Central memory CD4-positive, alpha-beta T cell (primary cell): ENCODE results near the gene MROH7.
"Not testable (repeated sequence)": the region's sequence is repeated elsewhere in the genome, so short reads cannot be mapped to it uniquely, and the experiment has no call there.

Experiments
- DNase-seq: peaks from one replicate; pipeline ENCODE4 v3.0.0; 2022

The MROH7 gene

DNA sequence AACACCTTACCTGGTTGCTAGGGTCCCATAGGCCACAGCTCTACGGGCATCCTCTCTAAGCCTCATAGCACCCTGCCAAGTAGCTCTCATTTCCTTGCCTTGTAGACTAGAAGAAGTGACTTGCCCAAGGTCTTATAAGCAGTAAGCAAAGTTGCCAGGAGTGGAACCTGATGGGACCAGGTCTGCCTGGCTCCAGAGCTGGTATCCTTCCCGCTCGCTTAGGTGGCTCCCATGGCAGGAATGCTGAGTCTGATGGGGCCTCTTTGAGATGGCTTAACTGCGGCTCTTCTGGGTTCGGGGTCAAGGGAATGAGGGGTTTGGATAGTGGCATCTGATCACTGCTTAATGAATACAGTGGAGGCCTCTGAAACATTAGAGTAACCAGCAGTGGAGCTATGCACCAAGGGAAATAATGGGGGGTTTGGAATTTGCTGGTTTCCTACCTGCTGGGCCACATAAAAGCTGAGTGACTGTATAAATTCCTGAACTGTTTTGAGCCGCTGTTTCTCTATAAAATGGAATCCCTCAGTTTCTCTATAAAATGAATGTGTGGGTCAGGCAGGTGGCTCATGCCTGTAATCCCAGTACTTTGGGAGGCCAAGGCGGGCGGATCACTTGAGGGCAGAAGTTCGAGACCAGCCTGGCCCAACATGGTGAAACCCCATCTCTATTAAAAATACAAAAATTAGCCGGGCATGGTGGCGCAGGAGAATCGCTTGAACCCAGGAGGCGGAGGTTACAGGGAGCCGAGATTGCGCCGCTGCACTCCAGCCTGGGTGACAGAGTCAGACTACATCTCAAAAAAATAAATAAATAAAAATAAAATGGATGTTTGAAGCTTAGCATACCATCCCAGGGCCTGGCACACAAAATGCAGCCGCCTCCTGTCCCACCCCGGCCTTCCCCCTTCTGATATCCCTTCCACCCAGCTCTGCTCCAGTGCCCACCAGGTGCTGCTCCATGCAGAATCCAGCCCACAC lies 30.7 kb upstream of the MROH7 start:
- DNase-seq: no peak

DNA sequence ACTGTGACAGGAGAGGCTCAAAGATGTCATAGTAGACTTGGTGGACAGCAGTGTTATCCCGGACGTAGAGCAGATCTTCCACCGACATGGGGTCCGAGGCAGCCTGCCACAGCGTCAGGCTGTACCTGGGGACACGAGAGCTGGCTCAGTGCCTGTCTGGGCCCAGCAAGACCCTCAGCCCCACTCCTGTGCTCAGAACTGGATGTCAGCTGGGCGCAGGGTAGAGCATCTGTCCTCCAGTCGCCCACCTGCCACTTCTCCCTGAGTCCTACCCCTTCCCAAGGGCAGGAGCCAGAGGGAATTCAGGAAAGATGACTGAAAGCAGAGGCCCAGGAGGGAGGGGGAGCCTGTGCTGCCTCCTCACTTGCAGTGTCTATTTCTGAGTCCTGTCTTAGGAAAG lies 30.0 kb upstream of the MROH7 start:
- no peak for DNase-seq

DNA sequence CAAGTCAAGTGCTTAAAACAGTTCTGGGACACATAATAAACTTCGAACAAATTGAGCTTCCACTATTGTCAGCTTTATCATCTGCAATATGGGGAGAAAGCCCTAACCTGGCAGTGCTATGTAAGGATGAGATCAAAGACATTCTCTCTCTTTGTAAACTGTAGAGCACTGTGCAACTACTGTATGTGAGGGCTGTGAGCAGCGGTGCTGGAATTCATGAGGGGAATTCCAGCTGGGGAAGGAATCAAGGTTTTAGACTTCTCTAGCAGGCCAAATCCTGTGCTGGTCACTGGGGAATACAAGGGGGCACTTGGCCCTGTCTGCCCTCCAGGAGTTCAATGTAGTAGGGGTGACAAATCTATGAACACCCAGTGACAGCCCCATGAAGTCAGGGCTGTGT lies 27.6 kb upstream of the MROH7 start:
- no peak for DNase-seq

DNA sequence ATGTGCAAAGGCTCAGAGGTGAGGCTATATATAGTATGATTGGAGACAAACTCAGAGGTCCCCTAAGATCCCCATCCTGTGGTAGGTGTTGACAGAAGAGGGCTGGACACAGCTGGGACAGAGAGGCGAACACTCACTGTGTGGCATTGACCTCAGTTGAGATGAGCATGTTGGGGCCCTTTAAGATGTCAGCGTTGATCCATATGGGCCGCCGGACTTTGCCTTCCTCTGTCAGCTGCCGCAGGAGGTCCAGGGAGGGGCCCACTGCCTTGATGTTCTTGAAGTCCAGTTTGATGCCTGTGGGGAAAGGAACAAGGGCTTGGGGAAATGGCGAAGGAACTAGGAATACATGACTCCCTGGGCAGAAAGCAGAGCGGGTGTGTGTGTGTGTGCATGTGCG lies 27.0 kb upstream of the MROH7 start:
- DNase-seq: no peak

DNA sequence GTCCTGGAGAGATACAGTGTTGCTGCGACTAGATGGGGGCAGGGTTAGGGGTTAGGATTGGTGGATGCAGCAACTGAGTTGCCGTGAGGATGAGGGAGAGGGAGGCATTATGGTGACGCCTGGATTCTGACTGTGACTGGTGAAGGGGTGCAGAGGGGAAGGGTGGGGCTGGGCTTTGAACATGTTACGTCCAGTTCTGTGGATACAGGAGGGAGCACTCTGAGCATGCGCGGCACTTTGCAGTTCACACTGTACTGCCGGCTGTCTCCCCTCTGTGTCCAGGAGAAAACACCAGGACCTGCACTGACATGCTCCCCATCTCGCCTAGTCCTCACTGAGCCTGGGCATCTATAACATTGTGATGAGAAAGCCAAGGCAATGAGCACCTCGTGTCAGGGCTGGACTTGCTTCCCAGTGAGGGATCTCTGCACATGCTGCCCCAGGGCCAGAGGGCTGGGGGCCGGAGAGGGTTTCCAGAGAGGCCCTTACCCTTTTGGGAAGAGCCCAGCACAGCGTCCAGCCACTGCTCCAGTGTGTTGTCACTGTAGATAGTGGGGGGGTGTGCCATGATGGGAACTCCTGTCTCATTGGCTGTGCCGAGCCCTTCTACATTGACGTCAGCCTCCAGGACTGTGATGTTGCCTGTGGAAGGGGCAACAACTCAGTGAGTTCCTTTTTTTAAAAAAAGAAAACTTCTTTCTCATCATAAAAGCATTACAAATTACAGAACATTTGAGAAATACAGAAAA lies 25.9 kb upstream of the MROH7 start:
- no peak for DNase-seq

DNA sequence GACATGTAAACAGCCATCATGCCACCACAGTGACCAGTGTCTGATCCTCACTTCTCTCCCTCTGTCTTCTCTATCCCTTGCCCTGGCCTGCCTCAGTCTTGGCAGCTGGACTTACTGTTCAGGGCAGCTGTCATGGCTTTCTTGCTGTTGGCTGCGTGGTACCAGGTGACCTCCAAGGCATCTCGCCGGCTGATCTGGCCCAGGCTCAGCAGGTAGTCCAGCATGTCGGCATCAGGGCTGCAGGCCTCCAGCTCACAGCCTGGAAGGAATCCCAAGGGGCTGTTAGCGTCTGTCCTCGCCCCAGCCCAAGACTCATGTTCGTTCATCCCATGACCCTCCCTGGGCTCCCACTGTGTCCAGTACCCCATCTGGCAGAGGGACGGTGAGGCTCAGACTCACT lies 21.8 kb upstream of the MROH7 start:
- DNase-seq: no peak

DNA sequence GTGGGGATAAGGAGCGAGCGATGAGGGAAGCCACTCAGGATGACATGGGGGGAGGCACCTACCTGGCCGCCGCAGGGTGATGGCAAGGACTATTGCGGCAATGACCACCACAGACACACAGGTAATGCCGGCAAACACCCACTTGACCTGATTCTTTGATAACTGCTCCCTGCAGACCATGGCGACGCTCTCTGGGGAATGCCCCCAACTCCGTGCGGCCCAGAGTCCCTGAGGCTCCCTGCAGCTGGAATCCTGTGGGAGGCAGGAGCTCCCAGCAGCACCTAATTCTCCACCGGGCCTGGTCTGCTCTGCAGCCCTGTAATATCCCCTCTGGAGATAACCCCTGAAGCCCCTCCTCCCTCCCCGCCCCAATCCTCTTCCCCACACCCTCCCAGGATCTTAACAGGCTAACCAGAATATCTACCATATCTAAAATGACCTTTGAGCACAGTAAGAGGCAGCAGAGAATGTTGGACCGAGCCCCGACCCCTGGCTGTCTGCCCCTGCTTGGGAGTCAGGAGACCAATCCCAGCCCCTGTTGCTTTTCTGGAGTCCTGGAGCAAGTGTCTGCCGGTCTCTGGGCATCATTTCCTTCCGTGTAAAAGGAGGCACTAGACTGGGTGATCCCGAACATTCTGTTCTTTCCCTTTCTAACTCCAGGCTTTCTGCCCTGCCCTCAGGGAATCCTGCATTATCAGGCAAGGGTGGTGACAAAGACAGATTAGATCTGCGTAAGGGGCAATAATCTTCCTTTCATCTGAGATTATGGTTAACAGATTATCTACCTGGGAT lies 18.2 kb upstream of the MROH7 start, which contains the start of gene FAM151A:
Gene FAM151A (minus strand): TSS at position 310 of the 792 bp plus-strand sequence. CDS start 130 bp downstream, at position 180.
- DNase-seq: no peak

DNA sequence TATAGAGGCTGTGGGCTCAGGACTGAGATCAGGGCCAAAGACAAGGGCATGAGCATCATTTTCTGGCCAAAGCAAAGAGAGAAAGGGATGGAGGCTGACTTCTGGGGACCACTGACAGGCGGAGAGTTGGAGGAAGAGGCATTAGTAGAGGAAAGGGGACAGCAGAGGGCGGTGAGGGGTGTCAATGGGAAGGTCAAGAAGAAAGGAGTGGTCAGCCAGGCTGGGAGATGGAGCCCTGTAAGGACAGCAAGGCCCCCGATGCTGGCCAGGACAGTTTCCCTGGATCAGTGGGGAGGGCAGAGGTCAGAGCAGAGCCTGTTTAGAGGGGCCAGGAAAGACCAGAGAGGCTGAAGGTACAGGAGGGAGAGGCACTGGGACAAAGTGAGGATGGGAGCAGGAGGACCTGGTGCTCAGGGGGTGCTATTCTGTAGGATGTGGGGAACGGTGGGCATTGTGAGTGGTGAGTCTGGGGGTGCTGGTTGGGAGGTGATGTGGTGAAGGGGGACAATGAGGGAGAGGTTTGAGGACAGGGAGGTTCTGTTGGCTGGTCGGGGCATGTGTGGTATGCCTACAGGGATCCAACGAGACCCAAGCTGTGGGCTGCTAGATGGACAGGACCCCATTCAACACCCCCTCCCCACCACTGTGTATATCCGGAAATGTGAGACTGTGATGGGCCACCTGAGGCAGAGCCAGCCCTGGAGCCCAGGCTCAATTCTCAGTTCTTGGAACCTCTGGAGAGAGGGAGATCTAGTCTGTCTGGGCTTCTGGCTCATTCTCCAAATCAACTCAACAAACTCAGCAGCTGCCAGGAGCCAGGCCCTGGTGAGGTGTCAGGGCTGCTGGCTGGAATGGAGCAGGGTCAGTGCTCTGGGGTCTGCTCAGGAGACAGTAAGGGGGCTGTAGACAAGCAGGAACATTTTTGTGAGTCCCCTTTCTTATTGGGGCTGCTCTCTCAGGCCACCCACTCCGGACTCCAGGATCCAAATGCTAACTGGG lies 16.8 kb upstream of the MROH7 start:
- no peak for DNase-seq

DNA sequence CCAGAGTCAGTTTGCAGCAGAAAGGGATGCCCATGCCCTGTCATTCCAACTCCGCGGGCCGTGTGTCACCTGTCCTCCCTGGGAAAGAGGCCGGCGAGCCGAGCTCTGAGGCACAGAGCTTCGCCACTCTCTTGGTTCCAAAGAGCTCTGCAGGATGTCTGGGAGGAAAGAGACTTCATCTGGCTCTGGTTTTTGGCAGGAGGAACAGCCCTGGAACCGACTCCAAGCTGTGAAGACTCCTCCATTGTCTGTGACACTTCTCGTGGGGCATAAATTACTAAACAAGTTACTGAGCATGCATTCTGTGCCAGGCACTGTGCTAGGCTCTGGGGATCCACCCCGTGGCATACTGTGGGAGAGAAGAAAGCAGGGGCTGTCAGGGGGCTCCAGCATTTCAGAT lies 14.4 kb upstream of the MROH7 start:
- DNase-seq: no peak

DNA sequence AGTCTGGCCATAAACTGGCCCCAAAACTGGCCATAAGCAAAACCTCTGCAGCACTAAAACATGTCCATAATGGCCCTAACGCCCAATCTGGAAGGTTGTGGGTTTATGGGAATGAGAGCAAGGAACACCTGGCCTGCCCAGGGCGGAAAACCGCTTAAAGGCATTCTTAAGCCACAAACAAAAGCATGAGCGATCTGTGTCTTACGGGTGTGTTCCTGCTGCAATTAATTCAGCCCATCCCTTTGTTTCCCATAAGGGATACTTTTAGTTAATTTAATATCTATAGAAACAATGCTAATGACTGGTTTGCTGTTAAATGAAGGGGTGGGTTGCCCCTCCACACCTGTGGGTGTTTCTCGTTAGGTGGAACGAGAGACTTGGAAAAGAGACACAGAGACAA lies 5.8 kb upstream of the MROH7 start:
- not testable (repeated sequence) for DNase-seq

DNA sequence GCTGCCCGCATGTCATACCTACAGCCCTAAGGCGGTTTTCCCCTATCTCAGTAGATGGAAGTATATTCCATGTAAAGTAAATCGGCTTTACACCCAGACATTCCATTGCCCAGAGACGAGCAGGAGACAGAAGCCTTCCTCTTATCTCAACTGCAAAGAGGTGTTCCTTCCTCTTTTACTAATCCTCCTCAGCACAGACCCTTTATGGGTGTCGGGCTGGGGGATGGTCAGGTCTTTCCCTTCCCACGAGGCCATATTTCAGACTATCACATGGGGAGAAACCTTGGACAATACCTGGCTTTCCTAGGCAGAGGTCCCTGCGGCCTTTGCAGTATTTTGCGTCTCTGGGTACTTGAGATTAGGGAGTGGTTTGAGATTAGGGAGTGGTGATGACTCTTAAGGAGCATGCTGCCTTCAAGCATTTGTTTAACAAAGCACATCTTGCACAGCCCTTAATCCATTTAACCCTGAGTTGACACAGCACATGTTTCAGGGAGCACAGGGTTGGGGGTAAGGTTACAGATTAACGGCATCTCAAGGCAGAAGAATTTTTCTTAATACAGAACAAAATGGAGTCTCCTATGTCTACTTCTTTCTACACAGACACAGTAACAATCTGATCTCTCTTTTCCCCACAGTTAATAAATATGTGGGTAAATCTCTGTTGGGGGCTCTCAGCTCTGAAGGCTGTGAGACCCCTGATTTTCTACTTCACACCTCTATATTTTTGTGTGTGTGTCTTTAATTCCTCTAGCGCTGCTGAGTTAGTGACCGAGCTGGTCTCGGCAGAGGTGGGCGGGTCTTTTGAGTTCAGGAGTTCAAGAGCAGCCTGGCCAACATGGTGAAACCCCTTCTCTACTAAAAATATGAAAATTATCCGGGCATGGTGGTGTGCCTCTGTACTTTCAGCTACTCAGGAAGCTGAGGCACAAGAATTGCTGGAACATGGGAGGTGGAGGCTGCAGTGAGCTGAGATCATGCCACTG lies 4.8 kb upstream of the MROH7 start:
- not testable (repeated sequence) for DNase-seq

DNA sequence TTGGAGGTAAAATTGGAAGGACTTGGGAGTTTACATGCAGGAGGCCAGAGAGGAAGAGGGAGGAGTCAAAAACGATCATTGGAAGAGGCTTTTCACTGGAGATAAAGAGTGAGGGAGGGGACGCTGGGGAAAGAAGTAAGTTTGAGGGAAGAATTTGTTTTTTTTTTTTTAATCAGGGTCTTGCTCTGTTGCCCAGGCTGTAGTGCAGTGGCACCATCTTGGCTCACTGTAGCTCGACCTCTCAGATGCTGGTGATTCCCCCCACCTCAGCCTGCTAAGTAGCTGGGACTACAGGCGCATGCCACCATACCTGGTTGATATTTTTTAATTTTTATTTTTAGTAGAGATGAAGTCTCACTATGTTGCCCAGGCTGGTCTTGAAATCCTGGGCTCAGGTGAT lies 1.2 kb upstream of the MROH7 start:
- DNase-seq: no peak

DNA sequence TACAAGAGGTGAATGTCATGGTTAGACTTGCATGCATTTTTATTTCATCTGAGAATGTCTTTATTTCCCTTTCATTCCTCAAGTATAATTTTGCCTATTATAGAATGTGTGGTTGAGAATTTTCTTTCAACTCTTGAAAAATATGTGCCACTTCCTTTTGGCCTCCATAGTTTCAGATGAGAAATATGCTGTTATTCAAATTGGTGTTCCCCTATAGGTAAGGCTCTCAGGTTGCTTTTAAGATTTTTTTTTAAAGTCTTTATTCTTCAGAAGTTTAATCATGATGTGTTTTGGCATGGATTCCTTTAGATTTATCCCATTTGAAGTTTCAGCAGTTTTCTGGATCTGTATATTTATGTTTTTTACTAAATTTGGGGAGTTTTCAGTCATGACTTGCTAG lies 2.1 kb downstream of the MROH7 start:
- DNase-seq: no peak

DNA sequence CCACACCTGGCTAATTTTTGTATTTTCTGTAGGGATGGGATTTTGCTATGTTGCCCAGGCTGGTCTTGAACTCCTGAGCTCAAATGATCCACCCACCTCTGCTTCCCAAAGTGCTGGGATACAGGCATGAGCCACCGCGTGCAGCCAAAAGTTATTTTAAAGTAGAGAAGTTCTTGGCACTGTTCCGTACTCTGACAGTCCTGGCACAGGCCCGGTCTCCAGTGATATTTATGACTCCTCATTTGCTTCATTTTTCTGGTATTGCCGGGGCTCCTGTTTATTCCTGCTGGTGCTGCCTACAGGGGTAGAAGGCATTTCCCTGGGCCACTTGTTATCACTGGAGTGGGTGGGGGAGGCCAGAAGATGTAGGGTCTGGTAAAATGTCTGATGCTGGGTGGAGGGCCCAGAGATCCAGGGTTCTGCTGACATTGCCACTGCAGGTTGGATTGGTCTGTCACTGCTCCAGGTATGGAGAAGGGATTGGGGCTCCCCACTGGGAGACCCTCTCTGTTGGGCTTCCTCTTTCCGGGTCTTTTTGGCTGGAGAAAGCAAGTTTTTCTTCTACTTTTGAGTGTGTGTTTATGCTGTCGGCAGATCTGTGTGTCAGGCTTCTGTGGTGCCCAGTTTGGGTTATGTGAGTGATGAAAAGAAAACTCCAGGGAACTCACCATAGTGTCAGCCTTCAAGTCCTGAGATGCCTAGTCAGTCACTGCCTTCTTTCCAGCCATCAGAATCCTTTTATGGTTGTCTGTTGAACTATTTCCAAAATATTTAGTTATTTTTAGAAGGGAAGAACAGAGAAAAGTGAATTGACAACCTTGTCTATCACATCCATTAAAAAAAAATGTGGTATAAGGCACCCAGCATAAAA lies 4.5 kb downstream of the MROH7 start:
- DNase-seq: no peak

DNA sequence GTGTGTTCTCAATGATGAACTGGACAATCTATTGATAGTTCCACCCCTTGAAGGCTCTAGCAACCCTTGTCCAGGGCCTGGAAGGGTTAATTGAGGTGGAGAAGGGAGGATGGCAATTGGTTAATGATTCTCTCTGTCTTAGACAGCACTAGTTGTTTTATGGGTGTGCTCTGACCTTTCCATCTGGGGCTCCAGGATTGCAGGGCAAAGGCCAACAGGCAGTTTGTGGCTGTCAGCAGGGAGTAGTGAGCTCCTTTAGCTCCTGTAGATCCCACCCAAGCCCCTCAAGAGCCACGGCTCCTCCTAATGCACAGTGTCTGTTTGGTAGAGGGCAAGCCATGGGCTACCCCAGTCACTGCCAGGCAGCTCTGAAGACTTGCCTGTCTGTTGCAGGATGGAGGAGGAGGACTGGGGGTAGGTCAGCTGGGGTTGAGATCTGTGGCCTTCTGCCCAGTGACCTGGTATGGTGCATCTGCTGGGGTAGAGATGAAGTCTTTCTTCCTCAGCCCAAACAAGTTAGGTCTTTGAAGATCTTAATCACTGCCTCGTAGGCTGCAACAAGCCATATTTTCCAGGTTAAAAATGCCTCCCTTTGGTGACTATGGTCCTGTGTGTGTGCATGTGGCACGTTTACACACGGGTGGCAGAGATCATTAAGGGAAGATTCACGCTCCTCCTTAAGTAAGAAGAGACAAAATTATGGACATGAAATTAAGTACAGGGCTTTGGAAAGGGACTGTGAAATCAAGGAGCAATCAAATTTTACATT lies 7.7 kb downstream of the MROH7 start:
- DNase-seq: no peak

DNA sequence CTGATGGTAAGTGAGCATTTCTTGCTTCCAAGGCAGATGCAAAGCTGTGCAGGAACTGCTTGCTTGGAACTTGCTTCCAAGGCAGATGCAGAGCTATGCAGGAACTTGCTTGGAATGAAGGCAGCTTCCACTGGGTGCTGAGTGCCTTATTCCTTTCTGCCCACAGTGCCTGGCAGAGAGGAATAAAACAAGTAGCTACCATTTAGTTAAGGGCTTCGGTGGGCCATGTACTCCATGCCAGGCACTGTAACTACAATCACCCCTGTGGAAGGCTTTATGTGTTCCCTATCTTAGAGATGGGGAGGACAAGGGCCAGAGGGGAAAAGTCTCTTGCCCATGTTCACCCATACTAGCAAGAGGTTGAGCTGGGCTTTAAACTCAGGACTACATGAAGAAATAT lies 8.3 kb downstream of the MROH7 start:
- DNase-seq: no peak

DNA sequence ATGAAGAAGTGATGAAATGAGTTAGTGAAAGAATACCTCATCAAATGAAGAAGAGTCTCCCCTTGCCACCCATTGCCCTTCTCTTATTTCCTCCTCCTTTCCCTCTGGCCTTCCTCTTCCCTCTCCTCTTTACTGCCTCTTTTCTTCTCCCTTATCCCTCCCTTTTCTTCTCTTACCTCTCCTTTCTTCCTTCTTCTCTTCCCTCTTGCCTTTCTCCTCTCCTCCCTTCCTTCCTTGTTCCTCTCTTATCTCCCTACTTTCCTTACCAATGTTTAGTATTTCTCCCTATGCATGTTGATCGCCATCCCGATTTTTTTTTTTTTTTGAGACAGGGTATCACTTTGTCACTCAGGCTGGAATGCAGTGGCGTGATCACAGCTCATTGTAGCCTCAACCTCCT lies 8.8 kb downstream of the MROH7 start:
- no peak for DNase-seq

DNA sequence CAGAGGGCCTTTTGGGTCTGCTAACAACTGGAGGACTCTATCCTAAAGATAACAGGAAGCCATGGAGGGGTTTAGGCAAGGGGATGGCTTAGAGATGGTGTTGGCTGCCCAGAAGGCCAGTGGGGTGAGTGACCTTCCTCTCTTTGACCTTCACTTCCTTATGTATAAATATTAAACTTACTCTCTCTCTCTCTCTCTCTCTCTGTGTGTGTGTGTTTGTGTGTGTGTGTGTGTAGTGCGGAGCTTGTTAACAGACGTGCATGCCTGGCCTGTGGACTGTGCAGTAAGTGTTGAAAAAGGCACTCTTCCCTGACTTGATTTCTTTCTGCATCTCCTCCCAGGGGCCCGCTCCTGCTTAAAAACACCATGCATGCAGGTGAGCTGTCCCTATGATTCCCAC lies 10.0 kb downstream of the MROH7 start:
- DNase-seq: no peak

DNA sequence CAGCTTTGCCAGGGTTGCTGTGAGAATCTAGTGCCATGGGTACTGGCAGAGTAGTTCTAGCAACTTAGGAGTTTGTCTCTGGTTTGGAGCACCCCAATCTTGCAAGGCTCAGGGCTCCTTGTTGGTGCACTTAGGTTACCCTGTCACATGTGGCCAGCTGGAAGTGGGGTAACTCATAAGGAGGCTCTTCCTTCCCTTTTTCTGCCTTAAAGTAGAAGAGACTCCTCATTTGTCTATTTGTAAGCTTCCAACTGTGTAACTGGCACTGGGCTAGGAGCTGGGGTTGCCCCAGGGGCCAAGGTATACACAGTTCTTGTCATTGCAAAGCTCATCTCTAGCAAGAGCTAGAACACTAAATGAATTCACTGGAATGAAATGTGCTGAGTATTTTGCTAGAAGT lies 10.6 kb downstream of the MROH7 start:
- DNase-seq: no peak
